PFSK-1 (cell line): ENCODE data around the gene CMTM2.

Experiments
- FOXP2 ChIP-seq: optimal IDR thresholded peaks from 2 replicates; pipeline ENCODE3; 2011; ENCODE audit warnings: borderline replicate concordance, control low read depth, inconsistent platforms; ENCODE audit not compliant: insufficient read depth; ENCODE audit errors: extremely low read length, extremely low read depth
- POLR2AphosphoS5 ChIP-seq: IDR thresholded peaks from 2 replicates; pipeline ENCODE4 v1.6.1; 2012; ENCODE audit warnings: low read depth, mild to moderate bottlenecking, control low read depth, low read length, moderate library complexity
- SIN3A ChIP-seq: IDR thresholded peaks from 2 replicates; pipeline ENCODE4 v1.6.1; 2012; ENCODE audit warnings: mild to moderate bottlenecking, low read length, moderate library complexity, borderline replicate concordance; ENCODE audit not compliant: insufficient read depth
- TAF1 ChIP-seq: IDR thresholded peaks from 2 replicates; pipeline ENCODE4 v1.6.1; 2012; ENCODE audit warnings: low read length, control low read depth, borderline replicate concordance; ENCODE audit not compliant: insufficient read depth
- TF ChIP-seq, protein P1 (sequence below), 2 experiments: IDR thresholded peaks; 2 replicates each; pipeline versions ENCODE4 v1.6.1 to v1.8.0; 2011 to 2012; ENCODE audit warnings: low read depth in 2 of 2, low read length in 2 of 2, control low read depth in 1 of 2, inconsistent platforms in 1 of 2, mild to moderate bottlenecking in 1 of 2, moderate library complexity in 1 of 2; ENCODE audit not compliant: insufficient read depth in 1 of 2

The CMTM2 gene

DNA sequence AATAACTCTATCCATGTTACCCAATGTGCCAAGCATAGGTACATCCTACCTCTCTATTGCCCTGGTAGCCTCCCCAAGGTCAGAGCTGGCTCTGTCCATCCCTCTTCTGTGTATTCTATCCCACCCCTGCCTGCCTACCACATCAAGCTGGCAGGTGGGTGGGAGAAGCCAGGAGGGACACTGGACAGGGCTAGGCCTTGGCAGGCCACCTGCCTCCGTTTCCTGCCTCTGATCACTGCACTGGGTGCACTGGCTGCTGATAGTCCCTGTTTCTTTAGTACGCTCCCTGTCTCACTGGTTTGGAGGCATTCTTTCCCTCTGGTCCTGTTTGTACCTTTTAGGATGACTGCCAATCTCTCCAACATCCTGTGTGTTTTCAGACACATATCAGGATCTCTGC lies 42.0 kb upstream of the CMTM2 start:
- TF ChIP-seq FOXP2 (no peak), TAF1 (no peak)
- TF ChIP-seq, protein P1, sequence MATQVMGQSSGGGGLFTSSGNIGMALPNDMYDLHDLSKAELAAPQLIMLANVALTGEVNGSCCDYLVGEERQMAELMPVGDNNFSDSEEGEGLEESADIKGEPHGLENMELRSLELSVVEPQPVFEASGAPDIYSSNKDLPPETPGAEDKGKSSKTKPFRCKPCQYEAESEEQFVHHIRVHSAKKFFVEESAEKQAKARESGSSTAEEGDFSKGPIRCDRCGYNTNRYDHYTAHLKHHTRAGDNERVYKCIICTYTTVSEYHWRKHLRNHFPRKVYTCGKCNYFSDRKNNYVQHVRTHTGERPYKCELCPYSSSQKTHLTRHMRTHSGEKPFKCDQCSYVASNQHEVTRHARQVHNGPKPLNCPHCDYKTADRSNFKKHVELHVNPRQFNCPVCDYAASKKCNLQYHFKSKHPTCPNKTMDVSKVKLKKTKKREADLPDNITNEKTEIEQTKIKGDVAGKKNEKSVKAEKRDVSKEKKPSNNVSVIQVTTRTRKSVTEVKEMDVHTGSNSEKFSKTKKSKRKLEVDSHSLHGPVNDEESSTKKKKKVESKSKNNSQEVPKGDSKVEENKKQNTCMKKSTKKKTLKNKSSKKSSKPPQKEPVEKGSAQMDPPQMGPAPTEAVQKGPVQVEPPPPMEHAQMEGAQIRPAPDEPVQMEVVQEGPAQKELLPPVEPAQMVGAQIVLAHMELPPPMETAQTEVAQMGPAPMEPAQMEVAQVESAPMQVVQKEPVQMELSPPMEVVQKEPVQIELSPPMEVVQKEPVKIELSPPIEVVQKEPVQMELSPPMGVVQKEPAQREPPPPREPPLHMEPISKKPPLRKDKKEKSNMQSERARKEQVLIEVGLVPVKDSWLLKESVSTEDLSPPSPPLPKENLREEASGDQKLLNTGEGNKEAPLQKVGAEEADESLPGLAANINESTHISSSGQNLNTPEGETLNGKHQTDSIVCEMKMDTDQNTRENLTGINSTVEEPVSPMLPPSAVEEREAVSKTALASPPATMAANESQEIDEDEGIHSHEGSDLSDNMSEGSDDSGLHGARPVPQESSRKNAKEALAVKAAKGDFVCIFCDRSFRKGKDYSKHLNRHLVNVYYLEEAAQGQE (IDR thresholded peaks at IDR 0.05; ENCODE audit: insufficient read depth in 1 of 2, low read depth in 2 of 2, low read length in 2 of 2): no peak

DNA sequence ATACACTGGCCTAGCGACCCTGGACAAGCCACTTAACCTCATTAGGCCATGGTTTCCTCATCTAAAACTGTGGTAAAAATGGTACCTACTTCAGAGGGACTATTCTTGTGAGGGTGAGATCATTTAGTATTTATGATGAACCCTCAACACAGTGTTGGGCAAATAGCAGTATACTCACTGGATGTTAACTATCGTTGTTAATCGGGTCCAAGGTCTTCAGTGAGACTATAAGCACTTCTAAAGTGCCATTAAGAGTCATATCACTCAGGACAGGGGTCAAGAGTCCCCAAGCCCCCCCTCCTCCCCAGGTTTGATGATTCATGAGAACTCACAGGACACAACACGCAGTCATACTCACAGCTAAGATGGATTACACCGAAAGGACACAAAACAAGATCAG lies 40.4 kb upstream of the CMTM2 start:
- TF ChIP-seq SIN3A (no peak), TAF1 (no peak), FOXP2 (no peak), POLR2AphosphoS5 (no peak)
- TF ChIP-seq, protein P1 (IDR thresholded peaks at IDR 0.05; ENCODE audit: insufficient read depth in 1 of 2, low read depth in 2 of 2, low read length in 2 of 2): no peak

DNA sequence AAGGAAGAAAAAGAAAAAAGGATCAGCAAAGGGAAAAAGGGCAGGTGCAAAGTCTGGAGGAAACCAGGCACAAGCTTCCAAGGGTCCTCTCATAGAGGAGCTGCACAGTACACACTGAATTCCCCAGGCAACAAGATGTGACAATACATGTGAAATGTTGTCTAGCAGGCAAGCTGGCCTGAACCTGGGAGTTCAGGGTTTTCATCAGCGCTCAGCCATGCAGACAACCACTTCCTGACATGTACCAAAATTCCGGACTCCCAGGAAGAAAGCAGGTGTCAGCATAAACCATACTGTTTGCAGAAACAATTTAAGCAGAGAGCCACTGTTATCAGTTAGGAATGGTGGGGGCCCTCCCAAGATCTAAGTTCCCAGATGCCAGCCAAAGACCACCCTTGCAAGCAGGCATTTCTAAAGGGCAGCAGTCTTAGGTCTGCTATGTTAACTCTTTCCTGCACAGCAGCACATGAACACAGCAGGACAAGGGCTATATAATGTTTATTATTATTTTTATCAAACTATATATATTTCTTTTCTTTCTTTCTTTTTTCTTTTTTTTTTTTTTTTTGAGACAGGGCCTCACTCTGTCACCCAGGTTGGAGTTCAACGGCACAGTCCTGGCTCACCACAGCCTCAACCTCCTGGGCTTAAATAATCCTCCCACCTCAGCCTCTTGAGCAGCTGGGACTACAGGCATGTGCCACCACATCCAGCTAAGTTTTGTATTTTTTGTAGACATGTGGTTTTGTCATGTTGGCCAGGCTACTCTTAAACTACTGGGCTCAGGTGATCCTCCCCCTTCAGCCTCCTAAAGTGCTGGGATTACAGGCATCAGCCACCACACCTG lies 39.4 kb upstream of the CMTM2 start:
- no peak for TF ChIP-seq SIN3A
- TF ChIP-seq FOXP2: no peak
- no peak for TF ChIP-seq TAF1
- no peak for TF ChIP-seq POLR2AphosphoS5
- TF ChIP-seq, protein P1 (IDR thresholded peaks at IDR 0.05; ENCODE audit: insufficient read depth in 1 of 2, low read depth in 2 of 2, low read length in 2 of 2): no peak

GRCh38 chr16:66541388-66542355 lies 37.6 kb upstream of the CMTM2 start:
- TF ChIP-seq POLR2AphosphoS5 (no peak), SIN3A (no peak)

DNA sequence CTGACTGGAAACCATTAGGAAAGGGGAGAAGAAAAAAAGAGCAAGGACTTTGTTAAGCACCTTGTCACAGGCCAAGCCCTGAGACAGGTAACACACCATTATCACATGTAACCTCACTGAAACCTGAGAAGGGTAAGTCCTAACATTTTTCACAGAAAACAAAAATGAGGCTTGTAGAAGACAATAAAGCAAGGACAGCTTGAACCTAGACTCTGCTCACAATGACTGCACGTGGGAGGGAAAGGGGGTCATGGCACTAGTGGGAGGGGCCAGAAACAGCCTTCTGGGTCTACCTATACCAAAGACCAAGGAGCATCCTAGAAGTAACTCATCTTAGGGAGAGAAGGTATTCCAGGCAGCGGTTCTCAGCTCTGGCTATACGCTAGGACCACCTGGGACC lies 36.9 kb upstream of the CMTM2 start:
- TF ChIP-seq FOXP2: no peak
- no peak for TF ChIP-seq TAF1
- TF ChIP-seq SIN3A: no peak
- TF ChIP-seq, protein P1 (IDR thresholded peaks at IDR 0.05; ENCODE audit: insufficient read depth in 1 of 2, low read depth in 2 of 2, low read length in 2 of 2): no peak
- TF ChIP-seq POLR2AphosphoS5: no peak
